NCI-H2196 (cell line): ENCODE results near the gene LSP1.

Experiments
- DNase-seq: peaks from one replicate; lab custom pipeline; 2025; ENCODE audit not compliant: unreplicated experiment; lab: John Stamatoyannopoulos, UW

LSP1 gene

GRCh38 chr11:1888347-1888753 is 35.5 kb downstream of the LSP1 start:
- no peak for DNase-seq

GRCh38 chr11:1888811-1889210 is 35.9 kb downstream of the LSP1 start:
- no peak for DNase-seq

- DNase-seq = no peak
Observed at GRCh38 chr11:1889224-1889930, 36.5 kb downstream of the LSP1 start.

GRCh38 chr11:1889941-1890855 is 37.3 kb downstream of the LSP1 start:
- DNase-seq = no peak

- no peak for DNase-seq
Observed at GRCh38 chr11:1890856-1891830, 38.3 kb downstream of the LSP1 start.

- no peak for DNase-seq
Observed at GRCh38 chr11:1891831-1892115, 38.9 kb downstream of the LSP1 start, which contains the start of gene PRR33. Gene PRR33 (minus strand): TSS chr11:1891895. CDS start chr11:1890584, 1,311 bp downstream.

- no peak for DNase-seq
Observed at GRCh38 chr11:1892116-1892515, 39.2 kb downstream of the LSP1 start.

- DNase-seq = no peak
Observed at GRCh38 chr11:1892558-1892957, 39.7 kb downstream of the LSP1 start.

- no peak for DNase-seq
Observed at GRCh38 chr11:1893581-1894359, 40.9 kb downstream of the LSP1 start.

- no peak for DNase-seq
Observed at GRCh38 chr11:1894759-1895158, 41.9 kb downstream of the LSP1 start.

- no peak for DNase-seq
Observed at GRCh38 chr11:1896468-1896867, 43.6 kb downstream of the LSP1 start.

- DNase-seq = no peak
Observed at GRCh38 chr11:1896923-1897322, 44.0 kb downstream of the LSP1 start.

GRCh38 chr11:1899090-1899489 is 46.2 kb downstream of the LSP1 start:
- no peak for DNase-seq

- DNase-seq = no peak
Observed at GRCh38 chr11:1899686-1900085, 46.8 kb downstream of the LSP1 start.

- no peak for DNase-seq
Observed at GRCh38 chr11:1906181-1906580, 53.3 kb downstream of the LSP1 start.

GRCh38 chr11:1906611-1907423 is 53.9 kb downstream of the LSP1 start:
- no peak for DNase-seq

GRCh38 chr11:1908618-1909017 is 55.7 kb downstream of the LSP1 start:
- DNase-seq = no peak

GRCh38 chr11:1909524-1909923 is 56.6 kb downstream of the LSP1 start:
- no peak for DNase-seq

GRCh38 chr11:1912289-1912878 is 59.5 kb downstream of the LSP1 start:
- no peak for DNase-seq
